ENCODE measurements around the gene XYLT1.
A peak's percentile ranks its signal among the peaks of the same experiment; 100 is the strongest.

Gene XYLT1

GRCh38 chr16:17372386-17372785 lies 98.4 kb downstream of the XYLT1 start:
- no peak for DNase-seq (ENCODE audit: low read depth)

- DNase-seq (ENCODE audit: low read depth), result no peak
Observed at GRCh38 chr16:17371299-17371698, 99.5 kb downstream of the XYLT1 start.

GRCh38 chr16:17370731-17371285 lies 100.0 kb downstream of the XYLT1 start:
- DNase-seq (ENCODE audit: low read depth), result no peak

GRCh38 chr16:17370223-17370707 lies 100.5 kb downstream of the XYLT1 start:
- no peak for DNase-seq (ENCODE audit: low read depth)

- no peak for DNase-seq (ENCODE audit: low read depth)
Observed at GRCh38 chr16:17369421-17370222, 101.1 kb downstream of the XYLT1 start.

- DNase-seq (ENCODE audit: low read depth), result no peak
Observed at GRCh38 chr16:17368951-17369350, 101.8 kb downstream of the XYLT1 start.

GRCh38 chr16:17368446-17368845 lies 102.3 kb downstream of the XYLT1 start:
- no peak for DNase-seq (ENCODE audit: low read depth)

GRCh38 chr16:17367923-17368322 lies 102.8 kb downstream of the XYLT1 start:
- DNase-seq (ENCODE audit: low read depth), result no peak

- no peak for DNase-seq (ENCODE audit: low read depth)
Observed at GRCh38 chr16:17367036-17367435, 103.7 kb downstream of the XYLT1 start.

GRCh38 chr16:17366299-17366961 lies 104.3 kb downstream of the XYLT1 start:
- no peak for DNase-seq (ENCODE audit: low read depth)

- DNase-seq (ENCODE audit: low read depth), result no peak
Observed at GRCh38 chr16:17365591-17366298, 105.0 kb downstream of the XYLT1 start.

- no peak for DNase-seq (ENCODE audit: low read depth)
Observed at GRCh38 chr16:17365211-17365541, 105.6 kb downstream of the XYLT1 start.

- peak; percentile 96 for DNase-seq (ENCODE audit: low read depth)
Observed at GRCh38 chr16:17364319-17365210, 106.2 kb downstream of the XYLT1 start.

- no peak for DNase-seq (ENCODE audit: low read depth)
Observed at GRCh38 chr16:17362946-17363345, 107.8 kb downstream of the XYLT1 start.

- no peak for DNase-seq (ENCODE audit: low read depth)
Observed at GRCh38 chr16:17362183-17362582, 108.6 kb downstream of the XYLT1 start.

- no peak for DNase-seq (ENCODE audit: low read depth)
Observed at GRCh38 chr16:17360693-17361122, 110.1 kb downstream of the XYLT1 start.

GRCh38 chr16:17359788-17360390 lies 110.9 kb downstream of the XYLT1 start:
- DNase-seq (ENCODE audit: low read depth), result no peak

GRCh38 chr16:17358846-17359245 lies 111.9 kb downstream of the XYLT1 start:
- no peak for DNase-seq (ENCODE audit: low read depth)

- DNase-seq (ENCODE audit: low read depth), result no peak
Observed at GRCh38 chr16:17358355-17358754, 112.4 kb downstream of the XYLT1 start.

- DNase-seq (ENCODE audit: low read depth), result no peak
Observed at GRCh38 chr16:17357307-17358062, 113.3 kb downstream of the XYLT1 start.
